GM12864 (cell line): Measurements from ENCODE around the gene KCNJ2.

ENCODE experiments used
- DNase-seq: peaks from one replicate; pipeline ENCODE4 v3.0.0-alpha.2; 2011; ENCODE audit warnings: low read depth
- H3K4me3 ChIP-seq: 2 replicates; pipeline ENCODE4 v1.5.1; 2011; ENCODE audit warnings: mild to moderate bottlenecking, low read depth, low read length, control low read depth
- CTCF ChIP-seq: IDR thresholded peaks from 2 replicates; pipeline ENCODE4 v1.5.1; 2011; ENCODE audit warnings: low read depth, mild to moderate bottlenecking, moderate library complexity, low read length, control low read depth, inconsistent platforms; ENCODE audit errors: missing control alignments

KCNJ2 gene

GRCh38 chr17:70137451-70138230 is 31.7 kb upstream of the KCNJ2 start:
- no peak overlapping the region for H3K4me3 ChIP-seq
- DNase-seq, result peak; percentile 80

GRCh38 chr17:70138291-70138865 is 31.0 kb upstream of the KCNJ2 start:
- no peak for DNase-seq
- no peak for TF ChIP-seq CTCF
- H3K4me3 ChIP-seq, result no peak overlapping the region

More at GRCh38 chr17:70137451-70138230, 31.7 kb upstream of the KCNJ2 start:
- TF ChIP-seq CTCF, result no peak

GRCh38 chr17:70139449-70139993 is 29.8 kb upstream of the KCNJ2 start:
- no peak for DNase-seq
- no peak overlapping the region for H3K4me3 ChIP-seq

GRCh38 chr17:70144260-70144846 is 25.0 kb upstream of the KCNJ2 start:
- H3K4me3 ChIP-seq, result no peak overlapping the region
- no peak for DNase-seq
- peak; percentile 40 for TF ChIP-seq CTCF

More at GRCh38 chr17:70139449-70139993, 29.8 kb upstream of the KCNJ2 start:
- no peak for TF ChIP-seq CTCF

- no peak overlapping the region for H3K4me3 ChIP-seq
- DNase-seq, result no peak
- no peak for TF ChIP-seq CTCF
These were observed 16.1 kb upstream of the KCNJ2 start for GRCh38 chr17:70153210-70153609.

- TF ChIP-seq CTCF, result no peak
- DNase-seq, result no peak
- H3K4me3 ChIP-seq, result no peak overlapping the region
These were observed 12.2 kb upstream of the KCNJ2 start for GRCh38 chr17:70157151-70157550.
